ENCODE data around the gene SLC39A5. TPM values are rescaled to one million over a fixed set of nuclear protein-coding genes. Genes with fewer than 3 reads are reported as not detected.
A peak's percentile ranks its signal among the peaks of the same experiment; 100 is the strongest.

Gene SLC39A5
- total RNA-seq, 2 donors from 2014 or later = 306 to 333 TPM

DNA sequence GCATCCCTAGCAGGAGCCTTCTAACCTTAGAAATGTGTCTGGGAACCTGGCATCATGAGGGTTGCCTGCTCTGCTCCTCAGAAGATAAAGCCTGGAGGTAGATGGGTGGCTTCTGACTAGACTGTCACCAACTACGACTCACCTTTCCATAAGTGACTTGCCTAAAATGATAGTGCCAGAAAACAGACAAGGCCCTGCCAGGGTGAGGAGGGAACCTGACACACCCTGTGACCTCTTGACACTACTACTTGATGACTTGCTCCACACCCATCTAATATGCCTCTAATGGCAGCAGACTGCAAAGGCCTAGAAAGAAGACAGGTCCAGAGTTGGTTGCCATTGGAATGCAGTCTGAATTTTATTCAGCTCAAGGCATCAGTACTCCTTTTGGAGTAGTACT lies 17.5 kb upstream of the SLC39A5 start:
- TF ChIP-seq, protein P1, sequence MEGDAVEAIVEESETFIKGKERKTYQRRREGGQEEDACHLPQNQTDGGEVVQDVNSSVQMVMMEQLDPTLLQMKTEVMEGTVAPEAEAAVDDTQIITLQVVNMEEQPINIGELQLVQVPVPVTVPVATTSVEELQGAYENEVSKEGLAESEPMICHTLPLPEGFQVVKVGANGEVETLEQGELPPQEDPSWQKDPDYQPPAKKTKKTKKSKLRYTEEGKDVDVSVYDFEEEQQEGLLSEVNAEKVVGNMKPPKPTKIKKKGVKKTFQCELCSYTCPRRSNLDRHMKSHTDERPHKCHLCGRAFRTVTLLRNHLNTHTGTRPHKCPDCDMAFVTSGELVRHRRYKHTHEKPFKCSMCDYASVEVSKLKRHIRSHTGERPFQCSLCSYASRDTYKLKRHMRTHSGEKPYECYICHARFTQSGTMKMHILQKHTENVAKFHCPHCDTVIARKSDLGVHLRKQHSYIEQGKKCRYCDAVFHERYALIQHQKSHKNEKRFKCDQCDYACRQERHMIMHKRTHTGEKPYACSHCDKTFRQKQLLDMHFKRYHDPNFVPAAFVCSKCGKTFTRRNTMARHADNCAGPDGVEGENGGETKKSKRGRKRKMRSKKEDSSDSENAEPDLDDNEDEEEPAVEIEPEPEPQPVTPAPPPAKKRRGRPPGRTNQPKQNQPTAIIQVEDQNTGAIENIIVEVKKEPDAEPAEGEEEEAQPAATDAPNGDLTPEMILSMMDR (IDR thresholded peaks at IDR 0.05) = no peak
- no peak for TF ChIP-seq POLR2A (IDR thresholded peaks at IDR 0.05)
- Histone ChIP-seq H3K4me1 (peaks cover 7% of the 10 kb centered on the region), H3K27me3 (no peaks in the 10 kb centered on the region), H3K9me3 (no peaks in the 10 kb centered on the region), H3K36me3 (replicated peaks in 1 of 2; ENCODE audit: insufficient read depth in 1 of 2, low read depth in 2 of 2) (peaks cover 12 to 33% of the 10 kb centered on the region in 2 donors), H3K27ac (no peak overlapping the region), H3K4me3 (no peak overlapping the region)
- no peak for DNase-seq
- intact Hi-C loops (cut with DNase I) = loop anchor here (10.0 kb wide), 1 partner anchor 62 kb away; no protein-coding TSS in a partner anchor
- no peak for ATAC-seq
- WGBS, 2 donors = 75% methylated on average over 1 of the region's 1 CpG

GRCh38 chr12:56213878-56214277 lies 16.0 kb upstream of the SLC39A5 start:
- Histone ChIP-seq H3K4me1 (peaks cover 7% of the 10 kb centered on the region), H3K27me3 (no peaks in the 10 kb centered on the region), H3K27ac (no peak overlapping the region), H3K4me3 (no peak overlapping the region), H3K36me3 (replicated peaks in 1 of 2; ENCODE audit: insufficient read depth in 1 of 2, low read depth in 2 of 2) (peaks cover 12 to 27% of the 10 kb centered on the region in 2 donors), H3K9me3 (no peaks in the 10 kb centered on the region)
- 75 to 80% methylated on average over 5 of the region's 5 CpGs for WGBS, 2 donors
- intact Hi-C loops (cut with DNase I) = loop anchor here (10.0 kb wide), 1 partner anchor 61 kb away; no protein-coding TSS in a partner anchor
- DNase-seq (no peak), ATAC-seq (no peak)
- TF ChIP-seq POLR2A (IDR thresholded peaks at IDR 0.05) = no peak
- TF ChIP-seq, protein P1 (IDR thresholded peaks at IDR 0.05) = no peak

- no peaks in the 10 kb centered on the region for H3K9me3 ChIP-seq
- no peaks in the 10 kb centered on the region for H3K27me3 ChIP-seq
- 68 to 85% methylated on average over 3 of the region's 3 CpGs for WGBS, 2 donors
- peaks cover 20% of the 10 kb centered on the region for H3K4me1 ChIP-seq
- ATAC-seq = no peak
- intact Hi-C loops (cut with DNase I) = loop anchor here (10.0 kb wide), 1 partner anchor 58 kb away; no protein-coding TSS in a partner anchor
- TF ChIP-seq, protein P1 (IDR thresholded peaks at IDR 0.05) = no peak
- TF ChIP-seq POLR2A (IDR thresholded peaks at IDR 0.05) = no peak
- H3K36me3 ChIP-seq (replicated peaks in 1 of 2; ENCODE audit: insufficient read depth in 1 of 2, low read depth in 2 of 2) = peaks cover 12 to 21% of the 10 kb centered on the region in 2 donors
- no peak overlapping the region for H3K27ac ChIP-seq
- H3K4me3 ChIP-seq = no peak overlapping the region
- DNase-seq = no peak
These were observed 13.4 kb upstream of the SLC39A5 start for GRCh38 chr12:56216461-56216860.

GRCh38 chr12:56219840-56220239 lies 10.0 kb upstream of the SLC39A5 start:
- intact Hi-C loops (cut with DNase I) = loop anchor here (10.0 kb wide), 1 partner anchor 55 kb away; no protein-coding TSS in a partner anchor
- no peak for TF ChIP-seq POLR2A (IDR thresholded peaks at IDR 0.05)
- TF ChIP-seq, protein P1 (IDR thresholded peaks at IDR 0.05) = no peak
- H3K27ac ChIP-seq = peak overlapping the region in 1 of 4 donors; percentile 97
- H3K27me3 ChIP-seq = no peaks in the 10 kb centered on the region
- WGBS, 2 donors = 76 to 93% methylated on average over 9 of the region's 9 CpGs
- no peak for DNase-seq
- H3K4me1 ChIP-seq = peaks cover 43% of the 10 kb centered on the region
- ATAC-seq = no peak
- no peaks in the 10 kb centered on the region for H3K9me3 ChIP-seq
- H3K4me3 ChIP-seq = no peak overlapping the region
- H3K36me3 ChIP-seq (replicated peaks in 1 of 2; ENCODE audit: insufficient read depth in 1 of 2, low read depth in 2 of 2) = peaks cover 0 to 3% of the 10 kb centered on the region in 2 donors

DNA sequence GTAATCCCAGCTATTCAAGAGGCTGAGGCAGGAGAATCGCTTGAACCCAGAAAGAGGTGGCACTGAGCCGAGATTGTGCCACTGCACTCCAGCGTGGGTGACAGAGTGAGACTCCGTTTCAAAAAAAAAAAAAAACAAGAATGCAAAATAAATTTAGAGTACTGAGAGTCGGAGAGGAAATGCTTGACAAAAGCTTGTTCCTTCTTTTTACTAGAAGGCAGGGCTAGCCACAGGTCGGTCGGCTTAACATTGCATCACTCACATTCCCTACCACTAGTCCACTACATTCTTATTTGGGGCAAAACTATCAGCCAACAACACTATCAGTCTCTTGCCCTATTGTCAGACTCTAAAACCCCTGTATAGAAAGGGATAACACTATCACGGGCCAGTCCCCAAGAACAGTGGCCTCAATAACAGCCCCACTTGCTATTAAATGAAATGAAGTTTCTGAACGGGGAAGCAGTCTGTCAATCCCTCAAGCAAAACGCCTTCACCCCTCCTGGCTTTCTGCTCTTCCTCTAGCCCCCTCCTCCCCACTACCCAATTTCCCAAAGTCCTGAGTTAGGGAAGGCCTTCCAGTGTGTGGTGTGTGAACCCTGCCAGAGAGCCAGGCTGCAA lies 9.1 kb upstream of the SLC39A5 start:
- peak in 2 of 4 donors; percentile 7 to 41 for DNase-seq
- TF ChIP-seq, protein P1 (IDR thresholded peaks at IDR 0.05) = no peak
- no peak for TF ChIP-seq POLR2A (IDR thresholded peaks at IDR 0.05)
- peaks cover 52% of the 10 kb centered on the region for H3K4me1 ChIP-seq
- intact Hi-C loops (cut with DNase I) = no loop called here
- H3K27ac ChIP-seq = peak overlapping the region; percentile 96 to 98 (median 98)
- no peaks in the 10 kb centered on the region for H3K9me3 ChIP-seq
- no peaks in the 10 kb centered on the region for H3K27me3 ChIP-seq
- no peak for ATAC-seq
- H3K4me3 ChIP-seq = peak overlapping the region; percentile 52 to 66
- no peaks in the 10 kb centered on the region for H3K36me3 ChIP-seq (replicated peaks in 1 of 2; ENCODE audit: insufficient read depth in 1 of 2, low read depth in 2 of 2)
- WGBS, 2 donors = 4 to 6% methylated on average over 10 of the region's 10 CpGs
